ENCODE measurements around the gene NRXN2.

Gene NRXN2

DNA sequence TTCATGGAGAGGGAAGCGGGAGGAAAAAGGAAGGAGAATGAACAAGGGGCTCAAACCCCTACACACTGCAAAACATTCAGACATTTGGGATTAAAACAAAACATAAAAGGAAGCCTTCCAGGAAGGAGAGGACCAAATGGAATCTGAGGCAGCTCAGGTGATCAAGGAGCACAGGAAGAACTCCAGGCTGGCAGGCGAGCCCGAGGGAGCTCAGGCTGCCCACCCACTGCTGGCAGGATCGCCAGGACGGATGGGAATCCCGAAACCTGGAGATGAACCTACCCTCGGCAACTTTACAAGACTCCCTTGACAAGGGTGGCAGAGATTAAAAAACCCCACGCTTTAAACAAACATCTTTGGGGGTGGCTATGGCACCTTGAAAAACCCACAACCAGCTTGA is 41.8 kb upstream of the NRXN2 start:
- H3K56ac ChIP-seq (ENCODE audit: low read length), result no peak overlapping the region
- DNase-seq, result no peak
- peaks cover 12% of the 10 kb centered on the region for H3K79me2 ChIP-seq (ENCODE audit: control insufficient read depth, insufficient read depth, low read length)
- no peak overlapping the region for H3K18ac ChIP-seq (ENCODE audit: low read length)
- H3K4me1 ChIP-seq (ENCODE audit: control insufficient read depth, low read depth, low read length), result peaks cover 4% of the 10 kb centered on the region
- no peak overlapping the region for H3K27ac ChIP-seq (ENCODE audit: low read depth, low read length)
- H2BK120ac ChIP-seq (ENCODE audit: low read depth, low read length), result no peak overlapping the region
- H3K27me3 ChIP-seq (ENCODE audit: insufficient read depth, low read length, poor library complexity), result no peaks in the 10 kb centered on the region
- H4K8ac ChIP-seq (ENCODE audit: low read depth, low read length), result no peak overlapping the region
- peaks cover 44% of the 10 kb centered on the region for H3K36me3 ChIP-seq (ENCODE audit: control insufficient read depth, insufficient read depth, low read length)
- no peak overlapping the region for H2BK5ac ChIP-seq (ENCODE audit: low read length)
- H3K4ac ChIP-seq (ENCODE audit: low read depth, low read length), result no peak overlapping the region
- H3K79me1 ChIP-seq (ENCODE audit: low read length), result peaks cover 10% of the 10 kb centered on the region
- WGBS (ENCODE audit: extremely low coverage, insufficient coverage, low lambda C conversion rate), result no CpG with 5 or more reads among the region's 8 CpGs
- no peak overlapping the region for H2AK5ac ChIP-seq (ENCODE audit: low read length)
- no peak overlapping the region for H3K4me3 ChIP-seq (ENCODE audit: low read length)
- no peak overlapping the region for H2BK15ac ChIP-seq (replicated peaks; ENCODE audit: low read depth)
- no peak overlapping the region for H3K23ac ChIP-seq (ENCODE audit: low read length)
- no peak overlapping the region for H3K9ac ChIP-seq (ENCODE audit: low read length)
- no peak overlapping the region for H3K4me2 ChIP-seq (ENCODE audit: low read length)
- H4K5ac ChIP-seq (ENCODE audit: low read length), result no peak overlapping the region

DNA sequence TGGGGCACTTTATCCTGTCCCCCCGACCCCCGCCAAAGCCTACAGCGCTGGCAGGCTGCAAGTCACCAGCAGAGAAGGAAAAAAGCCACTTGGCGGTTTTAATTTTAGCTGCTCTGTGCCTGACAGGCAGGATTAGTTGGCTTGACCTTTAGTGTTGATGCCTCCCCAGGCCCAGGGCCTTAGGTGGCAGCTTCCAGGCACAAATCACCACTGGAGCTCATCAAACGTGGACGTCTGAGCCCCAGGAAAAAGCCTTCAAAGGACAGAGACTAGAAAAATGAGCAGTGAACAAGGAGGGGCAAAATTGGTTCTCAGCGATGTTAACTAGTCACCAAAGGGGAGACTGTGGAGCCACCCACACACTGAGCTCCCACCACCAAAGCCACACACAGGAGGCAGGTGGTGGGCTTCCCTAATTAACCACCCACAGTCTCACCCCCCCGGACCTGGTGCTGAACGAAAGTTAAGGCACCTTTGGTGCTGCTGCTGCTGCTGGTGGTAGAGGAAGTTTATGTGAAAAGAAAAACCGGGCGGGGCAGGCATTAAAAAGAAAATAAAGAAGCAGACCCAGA is 41.1 kb upstream of the NRXN2 start:
- Histone ChIP-seq H3K79me1 (ENCODE audit: low read length) (peaks cover 10% of the 10 kb centered on the region), H2AK5ac (ENCODE audit: low read length) (no peak overlapping the region), H3K27ac (ENCODE audit: low read depth, low read length) (peak overlapping the region; percentile 65), H3K4me2 (ENCODE audit: low read length) (no peak overlapping the region), H4K8ac (ENCODE audit: low read depth, low read length) (no peak overlapping the region), H3K23ac (ENCODE audit: low read length) (no peak overlapping the region), H3K56ac (ENCODE audit: low read length) (no peak overlapping the region), H3K4me1 (ENCODE audit: control insufficient read depth, low read depth, low read length) (peaks cover 4% of the 10 kb centered on the region), H3K18ac (ENCODE audit: low read length) (no peak overlapping the region), H3K79me2 (ENCODE audit: control insufficient read depth, insufficient read depth, low read length) (peaks cover 11% of the 10 kb centered on the region), H3K4ac (ENCODE audit: low read depth, low read length) (no peak overlapping the region), H3K4me3 (ENCODE audit: low read length) (no peak overlapping the region), H3K27me3 (ENCODE audit: insufficient read depth, low read length, poor library complexity) (no peaks in the 10 kb centered on the region), H3K36me3 (ENCODE audit: control insufficient read depth, insufficient read depth, low read length) (peaks cover 39% of the 10 kb centered on the region), H2BK120ac (ENCODE audit: low read depth, low read length) (no peak overlapping the region), H4K5ac (ENCODE audit: low read length) (no peak overlapping the region), H2BK5ac (ENCODE audit: low read length) (no peak overlapping the region), H3K9ac (ENCODE audit: low read length) (peak overlapping the region; percentile 17), H2BK15ac (replicated peaks; ENCODE audit: low read depth) (no peak overlapping the region)
- WGBS (ENCODE audit: extremely low coverage, insufficient coverage, low lambda C conversion rate), result no CpG with 5 or more reads among the region's 11 CpGs
- DNase-seq, result no peak

DNA sequence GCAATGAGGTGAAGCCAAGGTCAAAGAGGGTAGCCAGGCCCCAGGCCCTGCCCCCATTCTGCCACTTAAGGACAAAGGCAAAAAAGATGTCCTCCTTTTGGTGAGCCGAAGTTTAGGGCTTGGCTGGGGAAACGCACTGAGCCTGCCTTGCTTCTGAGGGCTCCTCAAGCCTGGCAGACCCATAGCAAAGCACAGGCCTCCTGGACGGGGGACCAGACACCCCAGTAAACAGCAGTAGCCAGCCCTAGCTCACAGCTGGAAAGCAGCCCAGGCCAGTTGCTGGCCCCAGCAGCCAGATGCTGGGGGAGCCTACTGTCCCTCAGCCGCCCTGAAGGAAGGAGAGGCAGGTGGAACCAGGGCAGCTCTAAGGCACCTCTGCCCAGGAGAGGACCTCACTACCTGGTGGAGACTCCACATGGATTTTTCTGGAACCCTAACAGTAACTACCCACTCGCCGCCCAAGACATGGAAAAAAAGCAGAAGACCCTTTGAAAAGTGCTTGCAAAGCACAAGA is 40.6 kb upstream of the NRXN2 start:
- DNase-seq, result no peak
- no peaks in the 10 kb centered on the region for H3K27me3 ChIP-seq (ENCODE audit: insufficient read depth, low read length, poor library complexity)
- H3K36me3 ChIP-seq (ENCODE audit: control insufficient read depth, insufficient read depth, low read length), result peaks cover 34% of the 10 kb centered on the region

DNA sequence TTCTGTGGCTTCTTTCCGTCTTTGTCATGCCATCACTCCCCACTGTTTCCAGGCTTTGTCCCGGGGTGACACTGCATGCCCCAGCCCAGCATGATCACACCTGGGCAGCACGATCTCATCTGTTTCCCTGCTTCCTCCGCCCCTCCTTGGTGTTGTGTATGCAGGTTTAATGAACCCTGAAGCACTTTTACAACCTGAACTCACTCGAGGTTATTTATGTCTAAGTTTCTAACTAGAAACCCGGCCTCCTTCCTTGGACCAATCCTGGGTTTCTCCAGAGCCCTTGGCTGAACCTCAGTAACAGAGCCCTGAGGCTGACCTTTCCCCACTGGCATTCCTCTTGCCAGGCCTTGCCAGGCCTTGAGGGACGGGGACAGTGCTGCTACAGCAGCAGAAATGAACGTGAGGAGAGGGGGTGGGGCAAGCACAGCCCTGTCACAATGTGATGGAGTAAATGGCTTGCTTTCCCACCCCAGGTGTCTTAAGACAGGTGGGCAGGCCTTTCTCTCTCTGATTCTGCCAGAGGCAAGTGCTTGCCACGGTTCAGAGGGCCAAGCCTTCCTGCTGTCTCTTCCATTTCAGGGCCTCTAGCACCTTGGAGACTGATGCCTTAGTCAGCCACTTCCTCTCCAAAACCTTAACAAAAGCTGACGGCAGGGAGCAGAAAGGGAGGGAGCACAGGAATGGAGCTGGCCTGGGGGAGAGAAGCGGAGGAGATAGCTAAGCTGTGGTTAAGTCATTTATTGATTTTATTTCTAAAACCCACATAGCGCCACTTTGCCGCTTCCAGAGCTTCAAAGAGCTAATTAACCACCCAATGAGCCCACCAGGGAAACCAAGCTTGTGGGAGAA is 39.9 kb upstream of the NRXN2 start:
- Histone ChIP-seq H3K4me3 (ENCODE audit: low read length) (no peak overlapping the region), H3K27ac (ENCODE audit: low read depth, low read length) (peak overlapping the region; percentile 65), H3K4me1 (ENCODE audit: control insufficient read depth, low read depth, low read length) (peaks cover 4% of the 10 kb centered on the region), H3K36me3 (ENCODE audit: control insufficient read depth, insufficient read depth, low read length) (peaks cover 29% of the 10 kb centered on the region), H2BK5ac (ENCODE audit: low read length) (no peak overlapping the region), H2AK5ac (ENCODE audit: low read length) (no peak overlapping the region), H3K9ac (ENCODE audit: low read length) (no peak overlapping the region), H4K8ac (ENCODE audit: low read depth, low read length) (no peak overlapping the region), H3K27me3 (ENCODE audit: insufficient read depth, low read length, poor library complexity) (no peaks in the 10 kb centered on the region), H3K23ac (ENCODE audit: low read length) (no peak overlapping the region), H3K4me2 (ENCODE audit: low read length) (no peak overlapping the region), H4K5ac (ENCODE audit: low read length) (no peak overlapping the region), H2BK120ac (ENCODE audit: low read depth, low read length) (no peak overlapping the region), H3K79me1 (ENCODE audit: low read length) (peaks cover 10% of the 10 kb centered on the region), H3K4ac (ENCODE audit: low read depth, low read length) (no peak overlapping the region), H3K79me2 (ENCODE audit: control insufficient read depth, insufficient read depth, low read length) (peaks cover 8% of the 10 kb centered on the region), H3K56ac (ENCODE audit: low read length) (no peak overlapping the region), H3K18ac (ENCODE audit: low read length) (no peak overlapping the region), H2BK15ac (replicated peaks; ENCODE audit: low read depth) (no peak overlapping the region)
- no CpG with 5 or more reads among the region's 13 CpGs for WGBS (ENCODE audit: extremely low coverage, insufficient coverage, low lambda C conversion rate)
- DNase-seq, result peak; percentile 69

More for the DNA sequence above, 40.6 kb upstream of the NRXN2 start:
- Histone ChIP-seq H3K4me3 (ENCODE audit: low read length) (no peak overlapping the region), H3K9ac (ENCODE audit: low read length) (no peak overlapping the region), H3K79me2 (ENCODE audit: control insufficient read depth, insufficient read depth, low read length) (peaks cover 11% of the 10 kb centered on the region), H3K56ac (ENCODE audit: low read length) (no peak overlapping the region), H2BK120ac (ENCODE audit: low read depth, low read length) (no peak overlapping the region), H4K8ac (ENCODE audit: low read depth, low read length) (no peak overlapping the region), H3K27ac (ENCODE audit: low read depth, low read length) (peak overlapping the region; percentile 65), H3K23ac (ENCODE audit: low read length) (no peak overlapping the region), H3K4ac (ENCODE audit: low read depth, low read length) (no peak overlapping the region), H2AK5ac (ENCODE audit: low read length) (no peak overlapping the region), H3K18ac (ENCODE audit: low read length) (no peak overlapping the region), H3K4me2 (ENCODE audit: low read length) (no peak overlapping the region), H2BK5ac (ENCODE audit: low read length) (no peak overlapping the region), H3K4me1 (ENCODE audit: control insufficient read depth, low read depth, low read length) (peaks cover 4% of the 10 kb centered on the region), H2BK15ac (replicated peaks; ENCODE audit: low read depth) (no peak overlapping the region), H3K79me1 (ENCODE audit: low read length) (peaks cover 10% of the 10 kb centered on the region), H4K5ac (ENCODE audit: low read length) (no peak overlapping the region)
- WGBS (ENCODE audit: extremely low coverage, insufficient coverage, low lambda C conversion rate), result no CpG with 5 or more reads among the region's 6 CpGs

DNA sequence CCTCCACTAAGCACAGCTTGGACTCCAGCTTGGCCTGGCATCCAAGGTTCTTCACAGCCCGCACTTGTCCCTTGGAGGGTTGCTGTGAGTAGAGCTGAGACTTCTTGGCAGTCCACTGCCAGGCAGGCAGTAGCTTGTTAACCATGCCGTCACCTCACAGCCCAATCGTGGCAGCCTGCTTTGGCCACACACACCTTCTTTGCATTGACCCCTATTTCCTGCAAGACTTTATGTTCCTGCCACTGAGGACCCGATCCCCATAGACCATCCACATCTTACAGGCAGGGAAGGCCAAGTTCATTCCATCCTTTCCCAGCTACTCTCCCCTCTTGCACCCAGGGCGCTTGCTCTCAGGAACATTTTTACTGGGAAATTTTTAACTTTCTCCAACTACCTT is 39.3 kb upstream of the NRXN2 start:
- H4K5ac ChIP-seq (ENCODE audit: low read length), result no peak overlapping the region
- no peak overlapping the region for H3K18ac ChIP-seq (ENCODE audit: low read length)
- no peak for DNase-seq
- peaks cover 7% of the 10 kb centered on the region for H3K79me1 ChIP-seq (ENCODE audit: low read length)
- H2BK5ac ChIP-seq (ENCODE audit: low read length), result no peak overlapping the region
- no CpG with 5 or more reads among the region's 5 CpGs for WGBS (ENCODE audit: extremely low coverage, insufficient coverage, low lambda C conversion rate)
- no peak overlapping the region for H3K4ac ChIP-seq (ENCODE audit: low read depth, low read length)
- H3K9ac ChIP-seq (ENCODE audit: low read length), result no peak overlapping the region
- H2BK15ac ChIP-seq (replicated peaks; ENCODE audit: low read depth), result no peak overlapping the region
- no peak overlapping the region for H2AK5ac ChIP-seq (ENCODE audit: low read length)
- no peak overlapping the region for H3K4me2 ChIP-seq (ENCODE audit: low read length)
- peaks cover 4% of the 10 kb centered on the region for H3K79me2 ChIP-seq (ENCODE audit: control insufficient read depth, insufficient read depth, low read length)
- H4K8ac ChIP-seq (ENCODE audit: low read depth, low read length), result no peak overlapping the region
- no peak overlapping the region for H2BK120ac ChIP-seq (ENCODE audit: low read depth, low read length)
- peaks cover 24% of the 10 kb centered on the region for H3K36me3 ChIP-seq (ENCODE audit: control insufficient read depth, insufficient read depth, low read length)
- H3K56ac ChIP-seq (ENCODE audit: low read length), result no peak overlapping the region
- no peaks in the 10 kb centered on the region for H3K27me3 ChIP-seq (ENCODE audit: insufficient read depth, low read length, poor library complexity)
- peaks cover 4% of the 10 kb centered on the region for H3K4me1 ChIP-seq (ENCODE audit: control insufficient read depth, low read depth, low read length)
- H3K23ac ChIP-seq (ENCODE audit: low read length), result no peak overlapping the region
- no peak overlapping the region for H3K27ac ChIP-seq (ENCODE audit: low read depth, low read length)
- no peak overlapping the region for H3K4me3 ChIP-seq (ENCODE audit: low read length)

Data from mesendoderm (in vitro differentiated cells).